ENCODE measurements around the gene SOCS2. TPM values are rescaled to one million over a fixed set of nuclear protein-coding genes. Genes with fewer than 3 reads are reported as not detected.

The SOCS2 gene
- polyA plus RNA-seq, 2 of the 4 experiments (the other 2 are of a cell fraction), result 21.8 to 22.2 TPM

DNA sequence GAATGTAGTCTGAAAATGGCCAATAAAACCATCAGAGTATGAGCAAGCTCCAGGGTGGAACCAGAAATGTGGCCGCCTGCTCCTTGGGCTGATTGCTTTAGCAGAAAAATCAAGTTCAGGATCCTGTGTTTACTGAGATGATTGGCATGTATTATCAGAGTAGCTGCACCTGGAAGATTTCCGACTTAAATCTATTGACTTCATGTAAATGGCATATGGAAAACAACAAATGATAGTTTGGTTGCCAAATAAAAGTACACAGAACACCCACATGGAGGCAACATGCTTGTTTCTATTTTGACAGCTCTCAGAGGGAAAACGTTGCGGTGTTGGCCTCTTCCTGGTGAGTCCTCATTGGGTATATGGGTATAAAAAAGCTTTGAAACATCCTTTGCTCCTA is 31.3 kb downstream of the SOCS2 start:
- no peak overlapping the region for H3K4me2 ChIP-seq
- H3K9me3 ChIP-seq, result no peaks in the 10 kb centered on the region
- DNase-seq (ENCODE audit: low read depth in 1 of 2, low spot score in 1 of 2) (no peak), ATAC-seq (peak in 1 of 2 experiments; percentile 34; a peak in 1 of 6 replicates), FAIRE-seq (no peak)
- ChIA-PET POLR2A (no interaction called here), CTCF (no interaction called here)
- H3K27ac ChIP-seq, result no peak overlapping the region
- H3K4me3 ChIP-seq, result no peak overlapping the region
- no peak for TF ChIP-seq RARB (CRISPR knock-in tag; IDR thresholded peaks at IDR 0.05)
- no peak for TF ChIP-seq HOXB5 (CRISPR knock-in tag; IDR thresholded peaks at IDR 0.05)
- TF ChIP-seq MAZ (IDR thresholded peaks at IDR 0.05; ENCODE audit: borderline replicate concordance, low read depth, low read length), result no peak
- TF ChIP-seq HMGXB4 (CRISPR knock-in tag; IDR thresholded peaks at IDR 0.05; ENCODE audit: borderline replicate concordance), result no peak
- TF ChIP-seq TP53 (CRISPR knock-in tag; IDR thresholded peaks at IDR 0.05), result no peak
- TF ChIP-seq CBX2 (IDR thresholded peaks at IDR 0.05; ENCODE audit: borderline replicate concordance, low read depth), result no peak
- no peak for TF ChIP-seq KDM5A (IDR thresholded peaks at IDR 0.05)
- no peak for TF ChIP-seq EHF (CRISPR knock-in tag; IDR thresholded peaks at IDR 0.05)
- no peak for TF ChIP-seq RFX5 (IDR thresholded peaks at IDR 0.05)
- no peak for TF ChIP-seq HEYL (CRISPR knock-in tag; IDR thresholded peaks at IDR 0.05)
- TF ChIP-seq CHD2 (IDR thresholded peaks at IDR 0.05; ENCODE audit: low read length, partially characterized antibody), result no peak
- TF ChIP-seq BCL3 (IDR thresholded peaks at IDR 0.05), result no peak
- TF ChIP-seq REST (IDR thresholded peaks at IDR 0.05), result no peak
- TF ChIP-seq POLR2AphosphoS2 (conservative IDR thresholded peaks at IDR 0.05; ENCODE audit: low read length), result no peak
- no peak for TF ChIP-seq E2F6 (IDR thresholded peaks at IDR 0.05; ENCODE audit: borderline replicate concordance, low read depth)
- 84% methylated on average over 4 of the region's 4 CpGs for WGBS (ENCODE audit: missing lambda C conversion rate)
- no peaks in the 10 kb centered on the region for H3K4me1 ChIP-seq

GRCh38 chr12:93608313-93608712 is 35.8 kb downstream of the SOCS2 start:
- Histone ChIP-seq H3K4me2 (no peak overlapping the region), H3K27ac (no peak overlapping the region), H3K9me3 (no peaks in the 10 kb centered on the region), H3K4me3 (no peak overlapping the region), H3K4me1 (no peaks in the 10 kb centered on the region)
- ChIA-PET POLR2A (no interaction called here), CTCF (no interaction called here)
- WGBS (ENCODE audit: missing lambda C conversion rate), result 94% methylated on average over 1 of the region's 1 CpG
- TF ChIP-seq CHD2 (IDR thresholded peaks at IDR 0.05; ENCODE audit: low read length, partially characterized antibody) (no peak), MAZ (IDR thresholded peaks at IDR 0.05; ENCODE audit: borderline replicate concordance, low read depth, low read length) (no peak), POLR2AphosphoS2 (conservative IDR thresholded peaks at IDR 0.05; ENCODE audit: low read length) (no peak), CBX8 (IDR thresholded peaks at IDR 0.05) (no peak), SMC3 (IDR thresholded peaks at IDR 0.05) (no peak), FOSB (CRISPR knock-in tag; IDR thresholded peaks at IDR 0.05) (no peak), ZC3H11A (IDR thresholded peaks at IDR 0.05) (no peak), EHF (CRISPR knock-in tag; IDR thresholded peaks at IDR 0.05) (no peak), ZSCAN20 (CRISPR knock-in tag; IDR thresholded peaks at IDR 0.05) (no peak), RNF2 (IDR thresholded peaks at IDR 0.05; ENCODE audit: borderline replicate concordance, low read depth) (no peak)
- TF ChIP-seq, protein P1, sequence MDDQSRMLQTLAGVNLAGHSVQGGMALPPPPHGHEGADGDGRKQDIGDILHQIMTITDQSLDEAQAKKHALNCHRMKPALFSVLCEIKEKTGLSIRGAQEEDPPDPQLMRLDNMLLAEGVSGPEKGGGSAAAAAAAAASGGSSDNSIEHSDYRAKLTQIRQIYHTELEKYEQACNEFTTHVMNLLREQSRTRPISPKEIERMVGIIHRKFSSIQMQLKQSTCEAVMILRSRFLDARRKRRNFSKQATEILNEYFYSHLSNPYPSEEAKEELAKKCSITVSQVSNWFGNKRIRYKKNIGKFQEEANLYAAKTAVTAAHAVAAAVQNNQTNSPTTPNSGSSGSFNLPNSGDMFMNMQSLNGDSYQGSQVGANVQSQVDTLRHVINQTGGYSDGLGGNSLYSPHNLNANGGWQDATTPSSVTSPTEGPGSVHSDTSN (IDR thresholded peaks at IDR 0.05), result no peak
- no peak for ATAC-seq
- no peak for DNase-seq (ENCODE audit: low read depth in 1 of 2, low spot score in 1 of 2)
- FAIRE-seq, result no peak
